GM15510 (cell line): ENCODE results near the gene TPCN1.
A peak's percentile ranks its signal among the peaks of the same experiment; 100 is the strongest.

ENCODE experiments used
- POLR2A ChIP-seq: IDR thresholded peaks from 3 replicates; pipeline ENCODE4 v1.6.1; 2011; ENCODE audit warnings: borderline replicate concordance; ENCODE audit not compliant: insufficient read length; ENCODE audit errors: extremely low read depth

Gene TPCN1

DNA sequence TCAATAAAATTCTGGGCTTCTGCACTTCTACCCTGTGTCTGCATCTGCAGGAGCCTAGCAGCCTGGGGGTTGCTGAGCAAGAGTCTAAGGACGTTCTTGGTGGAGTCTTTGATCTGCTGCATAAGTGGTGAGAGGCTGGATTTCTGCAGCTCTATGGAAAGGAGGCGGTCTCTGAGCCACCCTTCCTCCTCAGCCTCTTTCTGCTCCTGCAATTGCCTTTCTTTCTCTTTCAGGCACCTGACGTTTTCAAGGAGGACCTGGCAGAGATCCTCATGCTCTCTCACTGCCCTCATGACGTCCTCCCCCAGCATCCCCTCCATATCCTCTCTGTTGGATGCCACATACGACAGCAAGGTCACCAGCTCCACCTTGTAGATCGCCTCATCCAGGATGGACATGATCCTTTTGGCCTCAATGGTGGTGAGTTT lies 13.6 kb upstream of the TPCN1 start:
- no peak for TF ChIP-seq POLR2A

DNA sequence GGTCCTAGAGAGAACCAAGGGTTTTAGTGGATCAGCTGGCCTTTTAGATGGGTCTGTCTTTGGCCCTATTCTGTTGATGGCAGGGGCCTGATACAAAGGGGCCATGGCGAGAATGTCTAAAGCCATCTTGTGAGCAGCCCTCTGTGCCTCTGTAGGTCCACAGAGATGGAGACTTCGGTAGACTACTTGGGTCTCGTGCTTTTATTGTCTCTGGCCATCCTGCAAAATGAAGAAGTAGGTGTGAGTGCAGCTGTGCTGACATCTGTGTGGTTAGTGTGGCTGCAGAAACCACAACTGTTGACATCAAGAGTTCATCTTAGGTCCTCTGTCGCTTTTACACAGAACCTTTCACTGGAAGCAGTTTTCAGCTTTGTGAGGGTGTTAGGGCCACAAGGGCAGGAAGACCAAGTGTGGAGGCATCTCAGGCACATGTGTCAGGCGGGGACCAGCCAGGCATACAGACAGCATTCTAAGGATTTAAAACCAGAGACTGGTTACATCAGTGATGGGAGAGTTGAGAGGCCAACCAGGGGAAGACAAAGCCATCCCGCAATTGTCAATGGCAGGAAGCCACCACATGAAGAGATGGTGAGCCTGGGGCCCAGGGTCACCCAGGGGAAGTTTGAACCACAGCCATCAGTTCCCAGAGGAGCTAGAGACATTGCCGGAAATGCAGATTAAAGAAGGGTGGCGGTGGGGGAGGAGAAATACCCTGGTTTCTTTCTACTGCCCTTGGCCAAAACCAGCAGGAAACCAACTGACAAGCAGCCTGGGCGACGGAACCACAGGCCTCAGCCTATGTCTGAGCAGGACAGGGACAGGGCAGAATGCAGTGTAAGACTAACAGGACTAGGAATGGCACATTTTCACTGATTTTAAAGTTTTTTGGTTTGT lies 13.0 kb upstream of the TPCN1 start:
- peak; percentile 43 for TF ChIP-seq POLR2A

DNA sequence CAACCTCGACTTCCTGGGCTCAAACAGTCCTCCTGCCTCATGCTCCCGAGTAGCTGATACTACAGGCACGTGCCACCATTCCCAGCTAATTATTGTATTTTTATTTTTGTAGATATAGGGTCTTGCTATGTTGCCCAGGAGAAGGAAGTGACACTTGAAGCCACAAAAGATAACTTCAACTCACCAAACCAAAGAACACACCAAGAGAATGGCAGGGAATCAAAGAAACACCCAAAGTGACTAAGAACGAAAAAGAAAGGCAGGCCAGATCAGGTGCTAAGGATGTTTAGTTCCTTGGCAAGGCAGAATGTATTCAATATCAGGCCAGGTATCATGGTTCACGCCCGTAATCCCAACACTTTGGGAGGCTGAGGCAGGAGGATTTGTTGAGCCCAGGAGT lies 10.1 kb upstream of the TPCN1 start:
- TF ChIP-seq POLR2A: no peak

DNA sequence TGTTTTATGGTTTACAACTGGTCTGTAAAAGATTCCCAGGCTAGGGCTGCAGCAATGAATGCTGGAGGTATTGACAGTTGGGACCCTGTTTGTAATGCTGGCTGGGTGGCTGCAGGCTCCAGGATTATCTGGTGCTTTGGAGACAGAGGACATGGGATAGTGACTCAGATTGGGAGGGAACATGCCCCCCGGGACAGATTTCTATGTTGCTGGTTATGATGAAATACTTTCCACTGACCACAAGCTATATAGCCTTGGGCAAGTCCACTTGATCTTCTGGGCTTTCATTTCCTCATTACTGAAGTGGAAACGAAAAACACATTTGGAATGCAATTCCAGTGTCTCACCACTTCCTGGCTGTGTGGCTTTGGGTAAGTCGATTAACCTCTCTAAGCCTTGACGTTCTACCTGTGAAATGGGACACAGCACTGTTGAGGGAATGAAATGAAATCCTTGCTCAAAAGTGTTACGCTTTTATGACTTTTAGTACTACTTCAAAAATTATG lies 6.3 kb upstream of the TPCN1 start:
- no peak for TF ChIP-seq POLR2A

DNA sequence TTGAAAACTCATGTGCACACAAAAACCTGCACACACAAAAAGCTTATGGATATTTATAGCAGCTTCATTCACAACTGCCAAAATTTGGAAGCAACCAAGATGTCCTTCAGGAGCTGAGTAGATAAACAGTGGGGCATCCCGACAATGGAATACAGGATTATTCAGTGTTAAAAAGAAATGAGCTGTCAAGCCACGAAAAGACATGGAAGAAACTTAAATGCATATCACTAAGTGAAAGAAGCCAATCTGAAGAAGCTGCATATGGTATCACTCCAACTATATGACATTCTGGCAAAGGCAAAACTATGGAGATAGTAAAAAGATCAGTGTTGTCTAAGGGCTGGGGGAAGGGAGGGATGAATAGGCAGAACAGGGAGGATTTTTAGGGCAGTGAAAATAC lies 5.2 kb upstream of the TPCN1 start:
- TF ChIP-seq POLR2A: no peak

DNA sequence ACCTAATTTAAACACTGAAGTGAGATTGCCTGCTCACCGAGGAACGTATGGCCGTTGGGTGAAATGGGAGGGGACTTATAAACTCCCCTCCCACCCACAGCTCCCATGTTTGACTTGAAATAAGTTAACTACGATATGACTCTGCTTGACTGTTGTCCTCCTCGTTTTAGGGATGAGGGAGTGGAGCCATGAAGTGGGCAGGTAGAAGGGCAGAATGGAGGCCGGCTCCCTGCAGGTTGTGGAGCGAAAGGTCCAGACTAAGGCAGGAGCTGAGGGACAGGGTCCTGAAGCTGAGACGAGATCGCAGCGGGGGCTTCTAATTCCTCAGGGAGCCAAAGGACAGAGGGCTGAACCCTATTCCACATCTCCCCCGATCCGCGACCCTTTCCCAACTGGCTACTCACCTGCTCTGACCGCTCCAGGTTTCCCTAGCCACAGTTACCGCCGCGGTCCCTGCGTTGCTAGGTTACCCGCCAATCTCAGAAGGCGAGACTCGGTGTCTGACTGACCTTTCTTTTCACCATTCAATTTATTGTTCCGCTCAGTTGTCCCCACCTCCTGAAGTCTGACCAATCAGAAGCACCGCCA lies 577 bp upstream of the TPCN1 start:
- TF ChIP-seq POLR2A: no peak

DNA sequence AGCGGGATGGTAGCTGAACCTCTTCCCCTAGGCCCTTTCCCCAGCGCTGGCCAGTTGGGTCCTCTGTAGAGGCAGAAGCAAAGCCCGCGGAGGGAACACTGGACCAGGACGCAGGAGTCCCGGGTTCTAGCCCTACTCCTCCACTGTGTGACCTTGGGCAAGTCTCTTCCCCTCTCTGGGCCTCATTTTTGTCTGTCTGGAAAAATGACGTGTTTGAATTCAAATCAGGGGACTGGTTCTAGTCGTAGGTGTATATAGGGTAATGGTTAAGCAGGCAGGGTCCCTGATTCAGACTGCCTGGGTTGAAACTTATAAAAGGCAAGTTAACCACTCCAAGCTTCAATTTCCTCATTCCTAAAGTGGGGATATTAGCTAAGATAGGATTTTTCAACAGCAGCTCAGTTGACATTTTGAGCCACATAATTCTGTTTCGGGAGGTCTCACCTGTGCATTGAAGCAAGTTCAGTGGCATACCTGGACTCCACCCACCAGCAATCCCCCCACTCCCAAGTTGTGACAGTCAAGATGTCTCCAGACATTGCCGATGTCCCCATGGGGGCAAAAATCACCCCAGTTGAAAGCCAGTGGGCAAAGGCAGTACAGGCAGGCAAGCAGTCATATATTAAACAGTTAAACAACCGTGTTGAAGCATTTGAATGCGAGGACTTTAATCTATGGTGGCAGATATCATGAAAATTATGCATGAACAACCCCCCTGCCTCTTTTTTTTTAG lies 899 bp downstream of the TPCN1 start:
- TF ChIP-seq POLR2A: no peak

DNA sequence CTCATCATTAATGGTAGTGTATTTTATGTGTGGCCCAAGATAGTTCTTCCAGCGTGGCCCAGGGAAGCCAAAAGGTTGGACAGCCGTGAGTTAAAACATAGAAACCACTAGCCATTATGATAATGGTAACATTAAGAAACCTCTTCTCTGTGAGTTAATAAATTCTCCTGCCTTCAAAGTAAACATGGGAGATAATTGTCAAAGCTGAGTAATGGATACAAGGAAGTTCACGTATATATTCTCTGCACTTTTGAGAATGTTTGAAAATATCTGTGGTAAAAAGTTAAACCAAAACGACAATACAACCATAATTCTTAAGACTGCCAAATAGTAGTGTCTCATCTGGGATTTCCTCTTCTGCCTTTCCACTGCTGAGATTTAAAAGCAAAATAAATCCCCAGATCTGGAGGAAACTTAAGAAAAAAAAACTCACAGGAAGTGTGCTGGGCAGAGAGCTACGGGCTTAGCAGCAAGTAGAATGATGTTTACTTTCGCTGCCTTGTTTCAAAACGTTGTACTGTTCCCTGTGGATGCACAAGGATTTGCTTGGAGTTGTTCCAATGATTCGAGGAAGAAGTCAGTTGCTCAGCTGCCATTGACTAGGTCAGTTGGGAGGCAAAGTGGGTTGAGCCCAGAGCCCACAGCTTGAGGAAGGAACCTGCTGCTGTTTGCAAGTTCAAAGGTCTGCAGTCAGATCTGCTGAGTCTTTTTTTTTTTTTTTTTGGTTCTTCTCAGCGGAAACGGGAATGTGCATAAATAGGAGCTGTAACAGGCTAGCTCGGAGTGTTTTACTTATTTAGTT lies 1.7 kb downstream of the TPCN1 start:
- TF ChIP-seq POLR2A: peak; percentile 24

DNA sequence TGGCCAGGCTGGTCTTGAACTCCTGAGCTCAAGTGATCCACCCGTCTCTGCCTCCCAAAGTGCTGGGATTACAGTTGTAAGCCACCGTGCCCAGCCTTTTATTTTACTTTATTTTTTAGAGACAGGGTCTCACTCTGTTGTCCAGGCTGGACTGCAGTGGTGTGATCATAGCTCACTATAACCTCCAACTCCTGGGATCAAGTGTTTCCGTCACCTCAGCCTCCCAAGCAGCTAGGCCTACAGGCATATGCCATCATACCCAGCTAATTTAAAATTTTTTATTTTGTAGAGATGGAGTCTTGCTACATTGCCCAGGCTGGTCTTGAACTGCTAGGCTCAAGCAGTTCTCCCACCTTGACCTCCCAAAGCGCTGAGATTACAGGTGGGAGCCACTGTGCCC lies 3.7 kb downstream of the TPCN1 start:
- no peak for TF ChIP-seq POLR2A

DNA sequence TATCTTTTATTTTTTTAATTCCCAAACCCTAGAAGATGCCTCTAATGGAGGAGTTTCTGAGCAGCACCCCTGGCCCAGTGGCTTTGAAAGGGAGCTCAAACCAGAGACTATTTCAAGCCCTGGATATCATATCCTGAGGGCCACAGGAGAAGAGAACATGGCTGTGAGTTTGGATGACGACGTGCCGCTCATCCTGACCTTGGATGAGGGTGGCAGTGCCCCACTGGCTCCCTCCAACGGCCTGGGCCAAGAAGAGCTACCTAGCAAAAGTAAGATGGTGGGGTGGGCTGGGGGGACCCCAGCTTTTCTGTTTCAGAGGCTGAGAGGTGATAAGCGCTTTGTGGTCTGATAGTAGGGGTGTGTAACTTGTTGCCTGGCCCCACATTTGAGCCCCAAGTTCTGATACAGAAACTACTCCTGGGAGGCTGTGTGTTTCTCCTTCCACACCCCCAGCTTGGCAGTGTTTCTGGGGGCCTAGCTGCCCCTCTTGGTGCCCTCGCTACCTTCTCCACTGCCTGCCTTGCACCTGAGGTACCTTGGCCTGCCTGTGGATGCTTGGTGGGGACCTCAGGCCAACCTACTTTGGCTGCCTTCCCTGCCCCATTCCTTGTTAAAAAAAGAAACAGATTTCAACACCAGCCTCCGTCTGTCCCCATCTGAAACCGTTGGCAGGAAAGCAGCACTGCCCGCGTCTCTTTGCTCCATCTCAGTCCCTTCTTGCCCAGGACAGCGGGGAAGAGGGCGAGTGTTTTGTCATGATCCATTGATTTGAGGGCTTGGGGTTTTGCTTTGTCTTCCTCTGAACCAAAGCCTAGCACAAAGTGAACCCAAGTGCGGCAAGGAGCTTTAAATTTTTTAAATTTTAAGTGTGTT lies 5.7 kb downstream of the TPCN1 start:
- no peak for TF ChIP-seq POLR2A

DNA sequence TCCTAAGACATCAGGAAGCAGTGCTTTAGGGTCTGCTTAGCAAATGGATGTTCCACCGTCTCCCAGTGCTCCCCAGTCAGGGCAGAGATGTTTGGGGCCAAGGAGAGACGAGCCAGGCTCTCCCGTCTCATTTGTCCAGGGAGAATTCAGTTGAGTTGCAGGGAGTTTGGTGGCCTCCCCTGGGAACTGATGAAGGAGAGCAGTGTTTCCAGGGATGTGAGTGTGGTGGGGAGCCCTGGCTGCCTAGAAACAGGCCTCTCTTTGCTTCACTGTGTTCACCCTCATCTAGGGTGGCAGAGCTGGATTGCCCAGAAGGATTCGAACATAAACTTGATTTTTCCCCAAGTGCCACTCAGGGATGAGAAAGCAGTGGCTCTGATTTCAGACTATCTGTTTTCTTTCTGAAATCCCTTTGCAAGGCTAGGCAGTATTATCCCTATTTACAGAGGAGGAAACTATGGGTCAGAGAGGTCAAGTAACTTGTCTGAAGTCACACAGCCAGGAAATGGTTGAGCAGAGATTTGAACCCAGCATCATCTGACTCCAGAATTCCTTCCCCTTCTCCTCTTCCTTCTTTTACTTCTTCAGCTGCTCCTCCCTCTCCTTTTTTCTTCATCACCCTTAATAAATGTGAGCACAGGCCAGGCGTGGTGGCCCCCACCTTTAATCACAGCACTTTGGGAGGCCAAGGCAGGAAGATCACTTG lies 6.6 kb downstream of the TPCN1 start:
- no peak for TF ChIP-seq POLR2A

DNA sequence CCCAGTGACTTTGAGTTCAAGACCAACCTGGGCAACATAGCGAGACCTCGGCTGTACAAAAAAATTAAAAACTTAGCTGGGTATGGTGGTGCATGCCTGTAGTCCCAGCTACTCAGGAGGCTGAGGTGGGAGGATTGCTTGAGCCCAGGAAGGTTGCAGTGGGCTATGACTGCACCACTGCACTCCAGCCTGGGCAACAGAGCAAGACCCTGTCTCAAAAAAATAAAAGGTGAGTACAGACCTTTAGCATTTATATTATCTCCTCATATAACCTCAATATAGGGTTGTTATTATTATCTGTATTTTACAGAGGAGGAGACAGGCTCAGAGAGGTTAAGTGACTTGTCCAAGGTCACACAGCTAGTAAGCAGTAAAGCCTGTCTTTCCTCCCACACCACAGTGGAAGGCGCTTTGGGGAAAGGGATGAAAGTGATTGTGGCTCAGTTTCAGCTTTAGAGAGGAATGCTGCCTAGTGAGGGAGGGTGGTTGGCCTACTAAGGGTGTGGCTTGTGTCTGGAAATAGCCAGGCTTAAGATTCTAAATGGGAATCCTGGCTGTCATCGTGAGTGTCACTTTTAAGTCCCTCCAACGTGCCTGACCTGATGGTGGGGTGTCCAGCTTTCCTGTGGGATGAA lies 7.2 kb downstream of the TPCN1 start:
- no peak for TF ChIP-seq POLR2A

DNA sequence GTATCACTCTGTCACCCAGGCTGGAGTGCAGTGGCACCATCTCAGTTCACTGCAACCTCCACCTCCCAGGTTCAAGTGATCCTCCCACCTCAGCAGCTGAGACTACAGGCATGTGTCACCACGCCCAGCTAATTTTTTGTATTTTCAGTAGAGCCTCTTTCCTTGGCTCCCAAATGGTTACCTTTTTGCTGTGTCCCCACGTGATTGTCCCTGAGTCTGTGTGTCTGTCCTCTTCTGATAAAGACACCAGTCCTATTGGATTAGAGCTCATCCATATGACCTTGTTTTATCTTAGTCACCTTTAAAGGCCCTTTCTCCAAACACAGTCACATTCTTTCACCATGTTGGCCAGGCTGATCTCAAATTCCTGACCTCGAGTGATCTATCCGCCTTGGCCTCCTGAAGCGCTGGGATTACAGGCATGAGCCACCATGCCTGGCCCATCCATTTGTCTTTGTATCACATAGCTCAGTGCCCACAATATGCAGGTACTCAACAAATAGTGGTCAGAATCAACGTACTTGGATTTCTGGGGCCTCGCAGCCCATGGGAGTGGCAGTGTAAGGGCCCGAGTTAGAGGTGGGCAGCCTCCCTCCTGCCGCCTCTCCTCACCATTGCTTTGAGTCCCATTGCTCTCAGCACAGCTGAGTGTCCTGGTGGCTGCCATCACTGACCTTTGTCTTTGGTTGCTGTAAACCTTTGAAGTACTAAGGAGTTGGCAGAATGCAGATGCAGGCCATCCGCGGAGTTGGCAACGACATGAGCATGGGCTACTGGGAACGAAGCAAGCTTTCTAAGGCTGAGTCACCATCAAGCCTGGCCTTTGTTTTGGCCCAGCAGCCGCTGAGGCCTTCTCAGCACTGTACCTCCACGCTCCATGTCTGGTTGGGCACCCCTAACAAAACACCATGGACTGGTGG lies 9.3 kb downstream of the TPCN1 start:
- no peak for TF ChIP-seq POLR2A
